ENCODE data around the gene DTX3. TPM values are rescaled to one million over a fixed set of nuclear protein-coding genes. Genes with fewer than 3 reads are reported as not detected.

The DTX3 gene
- 58.1 TPM for total RNA-seq

GRCh38 chr12:57604454-57604991 lies at the start of gene DTX3:
DTX3 (plus strand) TSS chr12:57604824; CDS start chr12:57606518, 1,694 bp downstream.

GRCh38 chr12:57590864-57591781 lies 13.5 kb upstream of the DTX3 start, which contains the start of gene PIP4K2C:
PIP4K2C (plus strand) TSS chr12:57591192; CDS start chr12:57591290, 98 bp downstream.

GRCh38 chr12:57611108-57611826 lies 6.6 kb downstream of the DTX3 start, which contains the start of gene ARHGEF25:
ARHGEF25 (plus strand) TSS chr12:57611435; CDS start chr12:57611895, 460 bp downstream.

GRCh38 chr12:57632958-57633840 lies 28.6 kb downstream of the DTX3 start, which contains the start of gene B4GALNT1:
B4GALNT1 (minus strand) TSS chr12:57633201; CDS start chr12:57632132, 1,069 bp downstream.

Other genes with a start within 250 kb of the DTX3 start
- gene R3HDM2, start 173.8 kb upstream of the DTX3 start, total RNA-seq: 38.5 TPM
- gene INHBC, start 170.0 kb upstream of the DTX3 start, total RNA-seq: not detected
- not detected for gene INHBE, start 149.5 kb upstream of the DTX3 start, total RNA-seq
- gene GLI1, start 145.0 kb upstream of the DTX3 start, total RNA-seq: 1.6 TPM
- gene ARHGAP9, start 125.0 kb upstream of the DTX3 start, total RNA-seq: 2.1 TPM
- 112 TPM for gene MARS1, start 116.8 kb upstream of the DTX3 start, total RNA-seq
- gene DDIT3, start 84.3 kb upstream of the DTX3 start, total RNA-seq: 8.5 TPM
- gene MBD6, start 82.0 kb upstream of the DTX3 start, total RNA-seq: 4.2 TPM
- gene DCTN2, start 57.6 kb upstream of the DTX3 start, total RNA-seq: 127 TPM
- gene KIF5A, start 54.8 kb upstream of the DTX3 start, total RNA-seq: 114 TPM
- gene PIP4K2C, start 13.6 kb upstream of the DTX3 start, total RNA-seq: 19.6 TPM
- gene ARHGEF25, start 6.6 kb downstream of the DTX3 start, total RNA-seq: 22.4 TPM
- gene B4GALNT1, start 28.4 kb downstream of the DTX3 start, total RNA-seq: 47.5 TPM
- gene OS9, start 89.3 kb downstream of the DTX3 start, total RNA-seq: 131 TPM
- gene AGAP2, start 133.9 kb downstream of the DTX3 start, total RNA-seq: 55.6 TPM
- gene TSPAN31, start 140.2 kb downstream of the DTX3 start, total RNA-seq: 52.6 TPM
- gene CDK4, start 147.5 kb downstream of the DTX3 start, total RNA-seq: 60.4 TPM
- gene MARCHF9, start 150.3 kb downstream of the DTX3 start, total RNA-seq: 21.7 TPM
- not detected for gene CYP27B1, start 162.3 kb downstream of the DTX3 start, total RNA-seq
- 4.2 TPM for gene METTL1, start 167.3 kb downstream of the DTX3 start, total RNA-seq
- gene EEF1AKMT3, start 167.8 kb downstream of the DTX3 start, total RNA-seq: 2.8 TPM
- 28.6 TPM for gene TSFM, start 178.0 kb downstream of the DTX3 start, total RNA-seq
- 1.8 TPM for gene AVIL, start 213.9 kb downstream of the DTX3 start, total RNA-seq
- gene CTDSP2, start 241.9 kb downstream of the DTX3 start, total RNA-seq: 31.8 TPM